HG02840 (cell line): ENCODE data around the gene PRKD3.

Source experiments
- ATAC-seq: cut with Tn5 transposase; IDR thresholded peaks from one replicate; pipeline ENCODE4 v1.9.1; 2021; ENCODE audit warnings: mild to moderate bottlenecking, moderate library complexity, moderate number of reproducible peaks; ENCODE audit not compliant: unreplicated experiment, low FRiP score

PRKD3 gene

DNA sequence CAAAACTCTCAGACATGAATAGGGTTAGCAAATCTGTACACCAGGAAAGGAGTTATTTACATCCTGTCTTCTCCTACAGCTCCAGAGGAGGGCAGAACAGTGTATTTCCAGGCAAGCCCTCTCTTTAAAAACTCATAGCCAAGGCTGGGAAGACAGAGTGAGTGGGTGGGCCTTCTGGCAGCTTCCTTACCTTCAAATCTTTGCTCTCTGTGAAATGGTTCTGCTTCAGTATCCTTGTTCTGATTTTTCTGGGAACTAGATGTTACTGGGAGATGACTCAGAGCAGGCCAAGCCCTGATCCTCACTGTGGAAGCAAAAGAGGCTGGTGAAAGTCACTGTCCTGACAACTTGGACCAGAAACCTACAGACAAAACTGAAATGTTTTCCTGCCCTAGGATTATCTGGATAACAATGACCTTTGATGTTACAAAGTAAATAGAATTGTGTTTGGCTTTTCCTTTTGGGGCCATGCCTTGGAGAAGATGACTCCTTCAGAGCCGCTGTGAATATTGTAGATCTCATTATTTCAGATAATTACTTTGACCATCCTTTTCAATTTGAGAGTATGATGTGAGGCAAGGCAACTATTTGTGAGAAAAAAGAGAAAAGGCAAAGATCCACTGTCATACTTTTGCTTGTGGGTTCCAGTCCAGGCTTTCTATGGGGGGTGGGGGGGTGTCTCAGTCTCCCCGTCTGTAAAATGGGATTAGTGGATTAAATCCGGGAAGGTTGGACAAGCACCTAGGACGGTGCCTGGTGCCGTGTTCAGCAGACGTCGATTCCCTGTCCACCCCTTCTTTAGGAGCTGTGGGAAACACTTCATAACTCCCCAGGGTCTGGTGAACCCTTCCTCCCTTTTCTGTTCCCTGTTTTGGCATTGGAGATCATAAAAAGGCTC lies 19.2 kb upstream of the PRKD3 start:
- no peak for ATAC-seq

DNA sequence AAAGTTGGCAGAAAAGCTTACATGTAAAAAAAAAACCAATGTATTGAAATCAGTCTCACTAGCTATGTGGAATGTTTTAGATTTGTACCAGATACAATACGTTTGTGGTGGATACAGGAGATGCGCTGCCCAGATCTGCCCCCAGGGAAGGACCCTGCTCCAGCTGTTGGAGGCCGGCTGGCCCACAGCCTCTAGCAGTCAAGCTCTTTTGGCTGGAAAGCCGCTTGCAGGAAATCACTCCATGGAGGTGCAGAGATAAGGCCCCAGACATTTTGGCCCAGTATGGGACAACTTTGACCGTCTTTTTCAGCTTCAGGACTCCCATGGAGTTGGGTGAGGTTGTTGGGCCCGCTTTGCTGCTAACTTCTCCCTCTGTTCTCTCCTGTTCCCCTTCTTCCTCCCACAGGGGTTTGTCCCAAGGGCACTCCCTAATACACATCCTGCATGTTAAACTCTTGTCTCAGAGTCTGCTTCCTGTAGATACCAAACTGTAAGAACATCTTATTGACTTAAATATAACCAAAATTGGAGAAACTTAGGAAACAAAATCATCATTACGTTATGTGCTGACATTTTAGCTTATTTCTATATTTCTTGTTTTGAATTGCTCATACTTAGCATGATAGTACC lies 18.1 kb upstream of the PRKD3 start:
- ATAC-seq, result no peak

DNA sequence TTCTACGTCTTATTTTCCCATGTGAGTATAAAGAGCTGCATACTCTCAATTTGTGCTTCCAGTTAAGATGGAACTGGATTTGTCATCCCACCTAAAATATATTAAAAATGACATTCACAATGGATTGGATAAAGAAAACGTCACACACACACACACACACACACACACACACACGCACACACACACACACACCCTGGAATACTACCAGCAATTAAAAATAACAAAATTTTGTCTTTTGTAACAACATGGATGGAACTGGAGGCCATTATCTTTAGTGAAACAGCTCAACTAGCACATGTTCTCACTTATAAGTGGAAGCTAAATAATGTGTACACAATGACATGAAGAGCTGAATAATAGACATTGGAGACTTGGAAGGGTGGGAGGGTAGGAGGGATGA lies 16.0 kb upstream of the PRKD3 start:
- ATAC-seq, result no peak

DNA sequence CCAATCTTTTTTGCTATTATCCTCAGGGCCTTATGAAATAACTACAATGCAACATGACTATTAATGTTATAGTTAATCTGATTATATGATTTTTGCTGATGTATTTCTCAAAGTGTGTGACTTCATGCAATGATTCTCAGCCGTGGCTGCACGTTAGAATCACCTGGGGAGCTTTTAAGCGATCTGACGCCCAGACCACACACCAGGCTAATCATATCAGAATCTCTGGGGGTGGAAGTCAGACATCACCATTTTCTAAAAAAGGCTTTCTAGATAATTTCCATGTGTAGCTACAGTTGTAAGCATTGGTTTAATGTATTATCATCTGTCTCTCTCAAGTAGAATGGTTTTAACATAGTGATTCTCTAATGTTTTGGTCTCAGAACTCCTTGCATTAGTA lies 14.3 kb upstream of the PRKD3 start:
- no peak for ATAC-seq

GRCh38 chr2:37337620-37338280 lies 13.1 kb upstream of the PRKD3 start:
- no peak for ATAC-seq

DNA sequence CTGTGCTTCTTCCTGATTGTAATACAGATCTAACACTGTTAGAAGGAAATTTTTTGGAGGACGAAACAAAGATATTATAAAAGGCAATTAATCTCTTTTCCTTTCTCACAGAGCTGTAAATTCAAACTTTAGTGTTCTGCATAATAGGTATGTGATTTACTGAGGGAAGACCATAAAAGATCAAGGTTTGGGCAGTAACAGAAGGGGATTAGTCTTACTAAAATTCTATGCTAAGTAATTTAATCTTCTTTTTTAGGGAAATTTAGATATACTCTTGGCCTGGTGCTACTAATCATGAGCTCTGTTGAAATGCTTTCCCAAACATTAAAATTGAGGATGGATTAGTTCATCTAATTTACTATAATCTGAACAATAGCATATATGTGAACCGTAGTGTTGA lies 11.0 kb upstream of the PRKD3 start:
- ATAC-seq, result no peak

- ATAC-seq, result no peak
Observed at GRCh38 chr2:37333256-37333655, 8.6 kb upstream of the PRKD3 start.

DNA sequence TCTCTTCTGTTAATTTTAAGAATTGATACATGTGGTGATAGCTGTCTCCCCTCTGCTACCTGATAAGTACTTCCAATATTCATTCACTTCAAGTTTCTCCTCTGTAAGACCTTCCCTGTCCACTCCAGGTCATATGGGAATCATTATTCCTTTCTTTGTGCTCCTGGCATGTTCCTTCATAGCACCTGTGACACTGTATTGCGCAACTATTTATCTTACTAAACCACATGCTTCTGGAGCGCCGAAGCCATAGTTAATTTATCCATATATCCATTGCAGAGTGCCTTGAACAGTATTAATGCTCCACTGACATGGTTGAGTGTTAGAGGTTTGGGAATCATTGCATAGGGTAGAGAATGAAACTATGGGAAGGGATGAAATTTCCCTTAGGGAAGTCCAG lies 7.9 kb upstream of the PRKD3 start:
- ATAC-seq, result no peak

GRCh38 chr2:37330681-37331080 lies 6.0 kb upstream of the PRKD3 start:
- ATAC-seq, result no peak

- ATAC-seq, result no peak
Observed at GRCh38 chr2:37326866-37327634, 2.4 kb upstream of the PRKD3 start.

DNA sequence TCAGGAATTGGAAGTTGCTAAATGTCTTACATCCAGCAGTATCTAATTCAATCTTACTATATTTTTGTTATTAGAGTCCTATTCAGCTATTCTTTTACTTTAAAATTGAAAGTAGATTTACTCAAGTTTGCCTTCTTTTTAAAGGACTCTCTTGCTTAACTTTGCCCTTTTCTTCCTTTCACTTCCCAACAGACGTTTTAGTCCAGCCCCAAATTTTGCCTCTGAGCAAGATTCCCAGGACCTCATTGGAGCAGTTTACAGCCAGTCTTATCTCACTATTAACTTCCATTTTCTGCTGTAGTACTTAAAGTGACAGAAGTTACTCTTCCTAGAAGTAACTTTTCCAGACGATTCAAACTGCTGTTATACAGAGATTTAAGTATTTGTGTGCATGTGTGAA lies 1.7 kb upstream of the PRKD3 start:
- ATAC-seq, result no peak

GRCh38 chr2:37325625-37326071 lies 1.0 kb upstream of the PRKD3 start:
- no peak for ATAC-seq

DNA sequence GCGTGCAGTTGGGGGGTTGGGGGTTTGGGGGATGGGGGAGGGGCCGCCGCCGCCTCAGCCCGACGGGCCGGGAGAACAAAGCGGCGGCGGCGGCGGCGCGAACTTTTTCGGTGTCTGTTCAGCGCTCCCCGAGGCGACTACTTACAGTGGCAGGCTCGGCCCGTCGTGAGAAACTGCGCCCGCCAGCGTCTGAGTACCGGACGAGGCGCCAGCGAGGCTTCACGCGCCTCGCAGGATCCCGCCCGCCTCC lies 172 bp downstream of the PRKD3 start:
- no peak for ATAC-seq

- ATAC-seq, result peak; percentile 18
Observed at GRCh38 chr2:37323781-37324535, 675 bp downstream of the PRKD3 start.

- ATAC-seq, result no peak
Observed at GRCh38 chr2:37323176-37323780, 1.4 kb downstream of the PRKD3 start.

GRCh38 chr2:37322368-37322767 lies 2.3 kb downstream of the PRKD3 start:
- ATAC-seq, result no peak

- ATAC-seq, result no peak
Observed at GRCh38 chr2:37321029-37321682, 3.5 kb downstream of the PRKD3 start.

- no peak for ATAC-seq
Observed at GRCh38 chr2:37319754-37320609, 4.7 kb downstream of the PRKD3 start.
